NCI-H1417 (cell line): ENCODE measurements around the gene POLR1E.
"Not testable (repeated sequence)": the region's sequence is repeated elsewhere in the genome, so short reads cannot be mapped to it uniquely, and the experiment has no call there.

ENCODE experiments used
- DNase-seq, 3 experiments: peaks; one replicate each; lab custom pipeline; 2025; lab: John Stamatoyannopoulos, UW

Gene POLR1E

GRCh38 chr9:37465249-37466036, 20.3 kb upstream of the POLR1E start, which contains the start of gene ZBTB5:
Gene ZBTB5 (minus strand): TSS chr9:37465450. CDS start chr9:37442551, 22,899 bp downstream.
- DNase-seq = peak; percentile 98 to 100 (median 99)

- DNase-seq = peak; percentile 66 to 84 (median 80)
Measured at GRCh38 chr9:37466037-37466709, 19.6 kb upstream of the POLR1E start.

GRCh38 chr9:37467530-37467929, 18.2 kb upstream of the POLR1E start:
- peak in 1 of 3 experiments; percentile 2 for DNase-seq

GRCh38 chr9:37468620-37469019, 17.1 kb upstream of the POLR1E start:
- DNase-seq = no peak

- no peak for DNase-seq
Measured at GRCh38 chr9:37471942-37472684, 13.6 kb upstream of the POLR1E start.

DNA sequence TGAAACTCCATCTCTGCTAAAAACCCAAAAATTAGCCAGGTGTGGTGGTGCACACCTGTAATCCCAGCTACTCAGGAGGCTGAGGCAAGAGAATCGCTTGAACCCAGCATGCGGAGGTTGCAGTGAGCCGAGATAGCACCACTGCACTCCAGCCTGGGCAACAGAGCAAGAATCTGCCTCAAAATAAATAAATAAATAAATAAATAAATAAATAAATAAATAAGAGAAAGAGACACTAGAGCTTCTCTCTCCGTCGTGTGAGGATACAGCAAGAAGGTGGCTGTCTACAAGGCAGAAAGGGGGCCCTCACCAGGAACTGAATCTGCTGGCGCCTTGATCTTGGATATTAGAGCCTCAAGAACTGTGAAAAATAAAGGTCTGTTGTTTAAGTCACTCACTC, 11.8 kb upstream of the POLR1E start:
- DNase-seq = not testable (repeated sequence)

- DNase-seq = no peak
Measured at GRCh38 chr9:37474438-37474837, 11.3 kb upstream of the POLR1E start.

GRCh38 chr9:37476930-37477329, 8.8 kb upstream of the POLR1E start:
- no peak for DNase-seq

DNA sequence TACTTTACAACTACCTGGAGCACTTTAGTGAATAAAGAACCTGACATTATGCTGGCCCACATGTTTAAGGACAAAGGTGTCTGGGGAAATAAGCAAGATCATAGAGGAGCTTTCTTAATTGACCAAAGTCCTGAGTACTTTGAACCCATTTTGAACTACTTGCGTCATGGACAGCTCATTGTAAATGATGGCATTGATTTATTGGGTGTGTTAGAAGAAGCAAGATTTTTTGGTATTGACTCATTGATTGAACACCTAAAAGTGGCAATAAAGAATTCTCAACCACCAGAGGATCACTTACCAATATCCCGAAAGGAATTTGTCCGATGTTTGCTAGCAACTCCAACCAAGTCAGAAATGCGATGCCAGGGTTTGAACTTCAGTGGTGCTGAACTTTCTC, 8.3 kb upstream of the POLR1E start:
- not testable (repeated sequence) for DNase-seq

GRCh38 chr9:37477987-37478619, 7.6 kb upstream of the POLR1E start:
- DNase-seq = not testable (repeated sequence)

- no peak for DNase-seq
Measured at GRCh38 chr9:37480759-37481158, 5.0 kb upstream of the POLR1E start.

DNA sequence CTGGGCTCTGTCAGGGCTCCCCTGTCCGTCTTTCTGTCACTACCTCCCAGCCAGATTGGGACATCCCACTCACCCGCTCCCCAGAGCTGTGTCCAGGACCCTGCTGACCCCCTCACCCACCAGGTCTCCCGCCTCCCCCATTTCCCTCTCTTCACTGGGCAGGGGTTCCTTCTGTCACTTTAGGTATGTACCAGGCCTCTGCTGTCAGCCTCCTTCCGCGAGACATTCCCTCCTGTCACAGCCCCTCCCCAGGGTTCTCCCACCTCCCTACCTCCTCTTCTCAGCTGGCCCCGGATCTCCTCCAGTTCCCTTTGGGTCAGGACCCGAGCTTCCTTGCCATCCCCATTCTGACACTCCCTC, 488 bp downstream of the POLR1E start:
- no peak for DNase-seq

DNA sequence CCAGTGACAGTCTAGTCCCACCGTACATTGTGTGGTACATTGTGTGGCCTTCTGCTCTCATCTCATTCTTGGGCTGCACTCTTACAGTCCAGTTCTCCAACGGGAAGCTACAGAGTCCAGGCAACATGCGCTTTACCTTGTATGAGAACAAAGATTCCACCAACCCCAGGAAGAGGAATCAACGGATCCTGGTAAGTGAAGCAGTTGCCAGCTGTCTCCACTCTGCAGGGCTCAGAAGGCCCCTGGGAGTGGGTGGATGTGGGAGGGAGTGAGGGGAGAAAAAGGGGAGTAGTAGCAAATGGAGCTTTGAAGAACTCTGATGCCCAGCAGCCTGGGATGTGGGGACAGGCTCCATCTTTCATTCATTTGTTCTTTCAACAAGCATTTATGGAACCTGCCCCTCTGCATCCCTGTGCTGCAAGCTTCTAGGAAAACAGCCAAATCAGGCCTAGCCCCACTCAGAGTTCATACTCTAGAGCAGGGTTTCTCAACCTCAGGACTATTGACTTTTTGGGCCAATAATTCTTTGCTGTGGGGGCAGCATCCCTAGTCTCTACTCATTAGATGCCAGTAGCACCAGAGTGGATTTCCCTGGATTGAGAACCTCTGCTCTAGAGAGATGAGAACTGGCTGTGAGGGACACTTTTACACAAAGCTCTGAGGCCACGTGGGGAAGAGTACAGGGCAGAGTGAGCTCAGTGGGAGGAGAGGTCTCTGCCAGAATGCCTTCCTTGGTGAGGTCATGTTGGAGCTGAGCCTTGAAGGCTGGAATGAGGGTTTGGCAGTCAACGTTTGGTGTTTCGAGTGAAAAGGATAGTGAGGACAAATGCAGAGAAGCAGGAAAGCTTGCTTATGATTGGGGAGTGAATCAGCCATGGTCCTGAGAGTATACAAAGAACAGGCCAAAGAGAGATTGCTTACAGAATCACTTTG, 1.1 kb downstream of the POLR1E start:
- peak in 1 of 3 experiments; percentile 11 for DNase-seq

DNA sequence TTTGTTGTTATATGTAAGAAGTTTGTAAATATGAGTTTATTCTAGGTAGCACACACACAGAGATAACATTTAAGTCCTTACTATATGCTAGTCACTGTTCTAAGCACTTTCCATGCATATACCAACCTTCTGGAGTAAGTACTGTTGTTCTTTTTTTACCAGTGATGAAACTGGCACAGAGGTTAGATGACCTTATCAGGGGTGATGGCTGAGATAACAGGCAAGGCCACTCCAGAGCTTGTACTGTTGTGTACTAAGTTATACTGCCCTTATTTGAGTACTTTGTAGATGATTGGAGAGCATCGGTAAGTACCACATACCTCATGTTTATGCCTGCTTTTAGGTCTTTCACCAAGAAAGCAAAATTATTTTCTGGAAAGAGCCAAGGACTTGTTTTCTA, 6.2 kb downstream of the POLR1E start:
- DNase-seq = no peak

- no peak for DNase-seq
Measured at GRCh38 chr9:37495571-37495970, 9.8 kb downstream of the POLR1E start.

DNA sequence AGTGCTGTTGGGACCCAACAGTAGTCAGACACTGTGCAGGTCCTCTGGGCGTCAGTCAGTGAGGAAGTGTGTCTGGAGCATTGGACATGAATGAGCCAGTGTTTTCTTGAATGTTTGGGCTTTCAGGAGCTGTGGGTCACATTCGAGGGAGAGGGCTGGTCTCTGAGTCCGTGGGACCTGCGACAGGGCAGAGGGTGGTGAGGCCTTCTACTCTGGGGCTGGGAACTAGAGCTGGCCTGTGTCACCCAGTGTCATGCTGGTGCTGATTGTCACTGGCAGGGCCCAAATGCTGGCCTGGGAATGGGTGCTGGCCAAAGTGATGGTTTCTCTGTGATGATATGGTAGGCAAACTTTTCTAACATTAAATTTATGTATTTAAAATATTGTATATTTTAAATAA, 10.3 kb downstream of the POLR1E start:
- DNase-seq = no peak

GRCh38 chr9:37497320-37497719, 11.6 kb downstream of the POLR1E start:
- DNase-seq = no peak

GRCh38 chr9:37498457-37498856, 12.7 kb downstream of the POLR1E start:
- DNase-seq = no peak

GRCh38 chr9:37499297-37499696, 13.5 kb downstream of the POLR1E start:
- no peak for DNase-seq

- DNase-seq = no peak
Measured at GRCh38 chr9:37501957-37502596, 16.3 kb downstream of the POLR1E start.

- DNase-seq = no peak
Measured at GRCh38 chr9:37503736-37504135, 18.0 kb downstream of the POLR1E start.
